HEK293 (cell line): ENCODE results near the gene GIPC1.

Experiments used
- CTCF ChIA-PET: fragments of 350-600 bp; formaldehyde crosslinking; extraction: SDS; loops from one replicate; lab custom pipeline; 2021; ENCODE audit warnings: antibody characterized with exemption; lab: Yijun Ruan, JAX
- POLR2A ChIA-PET: fragments of 300-600 bp; formaldehyde crosslinking; extraction: SDS; loops from one replicate; lab custom pipeline; 2020; ENCODE audit warnings: antibody characterized with exemption, inconsistent platforms; lab: Yijun Ruan, JAX
- H3K27ac ChIP-seq: fragments of 200-500 bp; sonication (Bioruptor generic); 2 replicates; pipeline ENCODE4 v1.5.1; 2014; ENCODE audit warnings: low read depth, low read length, control low read depth, inconsistent platforms; ENCODE audit errors: extremely low read depth
- H3K36me3 ChIP-seq, 2 experiments: fragments of 200-500 bp in 1 of 2; sonication (Bioruptor generic) in 1 of 2; 1 replicate in 1 of 2; 2 replicates in 1 of 2; pipeline ENCODE4 v1.5.1; 2014 to 2017; ENCODE audit warnings: inconsistent platforms in 2 of 2, low read length in 2 of 2; ENCODE audit not compliant: control insufficient read depth in 2 of 2, insufficient read depth in 1 of 2
- H3K4me1 ChIP-seq: fragments of 200-500 bp; sonication (Bioruptor generic); 2 replicates; pipeline ENCODE4 v1.5.1; 2014; ENCODE audit warnings: mild to moderate bottlenecking, low read length, inconsistent platforms; ENCODE audit not compliant: control insufficient read depth, insufficient read depth
- H3K4me3 ChIP-seq: 2 replicates; pipeline ENCODE4 v1.5.1; 2011; ENCODE audit warnings: low read depth, mild to moderate bottlenecking, control low read depth, low read length, moderate library complexity
- H3K9me3 ChIP-seq: fragments of 200-500 bp; sonication (Bioruptor generic); 2 replicates; pipeline ENCODE4 v1.5.1; 2014; ENCODE audit warnings: low read depth, low read length, inconsistent platforms; ENCODE audit not compliant: control insufficient read depth, insufficient read depth
- KLF8 ChIP-seq: fragments of 450-650 bp; formaldehyde crosslinking; IDR thresholded peaks from 2 replicates; pipeline ENCODE4 v1.5.1; 2016; ENCODE audit warnings: missing biosample characterization, missing genetic modification characterization
- ZFHX2 ChIP-seq: fragments of 450-650 bp; formaldehyde crosslinking; conservative IDR thresholded peaks from 2 replicates; pipeline ENCODE4 v1.5.1; 2016; ENCODE audit warnings: missing biosample characterization, missing genetic modification characterization
- ZFP37 ChIP-seq: fragments of 450-650 bp; formaldehyde crosslinking; IDR thresholded peaks from 2 replicates; pipeline ENCODE4 v1.5.1; 2016; ENCODE audit warnings: missing biosample characterization, missing genetic modification characterization
- ZNF10 ChIP-seq: fragments of 450-650 bp; formaldehyde crosslinking; IDR thresholded peaks from 2 replicates; pipeline ENCODE4 v1.5.1; 2017; ENCODE audit warnings: missing biosample characterization, missing genetic modification characterization
- ZNF140 ChIP-seq: fragments of 450-650 bp; formaldehyde crosslinking; IDR thresholded peaks from 2 replicates; pipeline ENCODE4 v1.5.1; 2016; ENCODE audit warnings: missing biosample characterization, missing genetic modification characterization
- ZNF174 ChIP-seq: fragments of 450-650 bp; formaldehyde crosslinking; IDR thresholded peaks from 2 replicates; pipeline ENCODE4 v1.5.0; 2017; ENCODE audit warnings: missing biosample characterization, mild to moderate bottlenecking, missing genetic modification characterization
- ZNF19 ChIP-seq: fragments of 450-650 bp; formaldehyde crosslinking; IDR thresholded peaks from 2 replicates; pipeline ENCODE4; 2016; ENCODE audit warnings: missing biosample characterization, missing genetic modification characterization, low read depth
- ZNF202 ChIP-seq: fragments of 450-650 bp; formaldehyde crosslinking; IDR thresholded peaks from 2 replicates; pipeline ENCODE4 v1.5.1; 2016; ENCODE audit warnings: missing biosample characterization, missing genetic modification characterization, borderline replicate concordance
- ZNF248 ChIP-seq: fragments of 450-650 bp; formaldehyde crosslinking; IDR thresholded peaks from 2 replicates; pipeline ENCODE4 v1.5.1; 2017; ENCODE audit warnings: missing biosample characterization, missing genetic modification characterization
- ZNF302 ChIP-seq: fragments of 450-650 bp; formaldehyde crosslinking; IDR thresholded peaks from 2 replicates; pipeline ENCODE4 v1.5.1; 2016; ENCODE audit warnings: missing biosample characterization, missing genetic modification characterization, low read depth
- ZNF335 ChIP-seq: fragments of 450-650 bp; formaldehyde crosslinking; conservative IDR thresholded peaks from 2 replicates; pipeline ENCODE4 v1.5.1; 2016; ENCODE audit warnings: missing biosample characterization, missing genetic modification characterization
- ZNF350 ChIP-seq: fragments of 450-650 bp; formaldehyde crosslinking; IDR thresholded peaks from 2 replicates; pipeline ENCODE4 v1.5.0; 2017; ENCODE audit warnings: missing biosample characterization, mild to moderate bottlenecking, missing genetic modification characterization
- ZNF48 ChIP-seq: fragments of 450-650 bp; formaldehyde crosslinking; IDR thresholded peaks from 2 replicates; pipeline ENCODE4 v1.5.1; 2016; ENCODE audit warnings: missing biosample characterization, missing genetic modification characterization
- ZNF600 ChIP-seq: fragments of 450-650 bp; formaldehyde crosslinking; IDR thresholded peaks from 2 replicates; pipeline ENCODE4 v1.5.1; 2016; ENCODE audit warnings: missing biosample characterization, missing genetic modification characterization
- ZNF629 ChIP-seq: fragments of 450-650 bp; formaldehyde crosslinking; IDR thresholded peaks from 2 replicates; pipeline ENCODE4 v1.5.1; 2017; ENCODE audit warnings: missing biosample characterization, missing genetic modification characterization
- ZNF664 ChIP-seq: fragments of 450-650 bp; formaldehyde crosslinking; IDR thresholded peaks from 2 replicates; pipeline ENCODE4 v1.5.1; 2016; ENCODE audit warnings: missing biosample characterization, missing genetic modification characterization
- ZNF707 ChIP-seq: fragments of 450-650 bp; formaldehyde crosslinking; IDR thresholded peaks from 2 replicates; pipeline ENCODE4 v1.5.1; 2016; ENCODE audit warnings: missing biosample characterization, missing genetic modification characterization
- ZNF777 ChIP-seq: fragments of 450-650 bp; formaldehyde crosslinking; IDR thresholded peaks from 2 replicates; pipeline ENCODE4 v1.5.1; 2017; ENCODE audit warnings: missing biosample characterization, missing genetic modification characterization, borderline replicate concordance
- ZNF837 ChIP-seq: fragments of 450-650 bp; formaldehyde crosslinking; IDR thresholded peaks from 2 replicates; pipeline ENCODE4 v1.5.1; 2016; ENCODE audit warnings: missing biosample characterization, missing genetic modification characterization
- ZNF843 ChIP-seq: fragments of 450-650 bp; formaldehyde crosslinking; IDR thresholded peaks from 2 replicates; pipeline ENCODE4 v1.5.1; 2016; ENCODE audit warnings: missing biosample characterization, missing genetic modification characterization
- ZSCAN16 ChIP-seq: fragments of 450-650 bp; formaldehyde crosslinking; IDR thresholded peaks from 2 replicates; pipeline ENCODE4 v1.5.1; 2016; ENCODE audit warnings: missing biosample characterization, missing genetic modification characterization
- ZSCAN30 ChIP-seq: fragments of 450-650 bp; IDR thresholded peaks from 2 replicates; pipeline ENCODE4 v1.5.1; 2018; ENCODE audit warnings: missing biosample characterization, mild to moderate bottlenecking, missing genetic modification characterization, moderate library complexity
- TF ChIP-seq, protein P1 (sequence below): fragments of 450-650 bp; formaldehyde crosslinking; IDR thresholded peaks from 2 replicates; pipeline ENCODE4 v1.5.1; 2017; ENCODE audit warnings: missing biosample characterization, missing genetic modification characterization
- TF ChIP-seq, protein P2 (sequence below): fragments of 450-650 bp; formaldehyde crosslinking; IDR thresholded peaks from 2 replicates; pipeline ENCODE4 v1.5.1; 2016; ENCODE audit warnings: missing biosample characterization, missing genetic modification characterization
- TF ChIP-seq, protein P3 (sequence below): fragments of 450-650 bp; formaldehyde crosslinking; IDR thresholded peaks from 2 replicates; pipeline ENCODE4 v1.5.1; 2016; ENCODE audit warnings: missing biosample characterization, missing genetic modification characterization, borderline replicate concordance

GIPC1 gene

DNA sequence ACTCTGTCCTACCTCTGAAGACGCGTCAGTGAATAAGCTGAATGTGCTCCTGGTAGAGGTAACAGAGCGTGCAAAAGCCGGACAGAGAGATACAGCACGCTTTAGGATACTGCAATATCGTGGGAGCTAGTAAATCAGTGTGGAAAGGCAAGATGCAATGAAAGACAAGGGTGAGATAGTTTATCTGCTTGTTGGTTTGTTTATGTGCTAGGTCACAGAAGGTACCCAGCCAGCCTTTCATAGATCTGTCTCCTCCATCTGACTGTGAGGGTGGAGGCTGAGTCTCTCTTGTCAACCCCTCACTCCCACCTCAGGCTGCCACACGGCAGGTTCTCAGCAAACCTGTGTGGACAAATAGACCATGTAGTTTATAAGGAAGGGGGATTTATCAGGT, 904 bp upstream of the GIPC1 start:
- CTCF ChIA-PET, result interaction anchor here (0.6 to 3.2 kb wide), 6 partner anchors 8 to 42 kb away, joined by 3 to 23 read pairs (median 4); no protein-coding TSS in a partner anchor
- TF ChIP-seq ZNF19 (no peak), ZNF777 (peak; percentile 10; the same call in 1 of the 2 replicates)
- TF ChIP-seq, all 188 proteins: peak for 1
- Histone ChIP-seq H3K4me1 (no peaks in the 10 kb centered on the region), H3K4me3 (no peak overlapping the region), H3K9me3 (no peaks in the 10 kb centered on the region), H3K36me3 (peaks cover 4 to 10% of the 10 kb centered on the region in 2 experiments; a peak in 2 of 3 replicates), H3K27ac (no peak overlapping the region; the same call in 1 of the 2 replicates)
- POLR2A ChIA-PET, result interaction anchor here (0.5 to 3.3 kb wide), 10 partner anchors 8 to 360 kb away, joined by 3 to 45 read pairs (median 4); partner anchors contain the start of genes ASF1B, DNAJB1 and PTGER1

DNA sequence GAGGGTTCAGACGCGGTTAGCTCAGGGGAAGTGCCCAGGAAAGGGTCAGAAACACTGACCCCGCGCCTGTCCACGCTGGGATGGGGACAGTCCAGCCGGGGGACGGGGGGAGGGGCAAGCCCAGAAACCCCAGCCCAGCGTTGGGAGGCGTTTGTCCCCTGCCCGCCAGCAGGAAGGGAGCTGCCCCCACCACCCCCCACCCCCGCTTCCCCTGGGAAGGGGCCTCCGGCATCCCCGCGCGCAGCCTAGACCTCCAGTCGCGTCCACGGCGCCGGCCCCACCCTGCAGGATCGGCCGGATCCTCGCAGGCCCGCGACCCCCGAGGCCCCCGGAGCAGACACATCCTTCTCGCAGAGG, 277 bp downstream of the GIPC1 start:
- CTCF ChIA-PET, result interaction anchor here (0.6 to 3.2 kb wide), 6 partner anchors 9 to 334 kb away, joined by 3 to 23 read pairs (median 4); no protein-coding TSS in a partner anchor
- H3K4me1 ChIP-seq, result no peaks in the 10 kb centered on the region
- TF ChIP-seq ZNF707 (no peak), ZFP37 (no peak), KLF8 (no peak), ZNF48 (tag by site-specific recombination) (no peak), ZSCAN30 (tag by site-specific recombination) (no peak), ZNF629 (tag by site-specific recombination) (no peak), ZNF19 (no peak), ZNF843 (tag by site-specific recombination) (no peak), ZNF10 (tag by site-specific recombination) (no peak), ZNF302 (no peak), ZNF350 (tag by site-specific recombination) (no peak), ZNF174 (no peak), ZNF837 (no peak), ZNF600 (tag by site-specific recombination) (no peak), ZNF248 (tag by site-specific recombination) (no peak), ZNF140 (tag by site-specific recombination) (no peak), ZNF335 (tag by site-specific recombination) (0 out of 2 replicates have a peak, but pooled peaks have one; percentile 37), ZSCAN16 (no peak), ZNF664 (no peak), ZNF202 (tag by site-specific recombination) (no peak), ZFHX2 (tag by site-specific recombination) (0 out of 2 replicates have a peak, but pooled peaks have one; percentile 5)
- TF ChIP-seq, protein P1, sequence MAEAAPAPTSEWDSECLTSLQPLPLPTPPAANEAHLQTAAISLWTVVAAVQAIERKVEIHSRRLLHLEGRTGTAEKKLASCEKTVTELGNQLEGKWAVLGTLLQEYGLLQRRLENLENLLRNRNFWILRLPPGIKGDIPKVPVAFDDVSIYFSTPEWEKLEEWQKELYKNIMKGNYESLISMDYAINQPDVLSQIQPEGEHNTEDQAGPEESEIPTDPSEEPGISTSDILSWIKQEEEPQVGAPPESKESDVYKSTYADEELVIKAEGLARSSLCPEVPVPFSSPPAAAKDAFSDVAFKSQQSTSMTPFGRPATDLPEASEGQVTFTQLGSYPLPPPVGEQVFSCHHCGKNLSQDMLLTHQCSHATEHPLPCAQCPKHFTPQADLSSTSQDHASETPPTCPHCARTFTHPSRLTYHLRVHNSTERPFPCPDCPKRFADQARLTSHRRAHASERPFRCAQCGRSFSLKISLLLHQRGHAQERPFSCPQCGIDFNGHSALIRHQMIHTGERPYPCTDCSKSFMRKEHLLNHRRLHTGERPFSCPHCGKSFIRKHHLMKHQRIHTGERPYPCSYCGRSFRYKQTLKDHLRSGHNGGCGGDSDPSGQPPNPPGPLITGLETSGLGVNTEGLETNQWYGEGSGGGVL, result peak; percentile 27; the same call in 1 of the 2 replicates
- TF ChIP-seq, protein P2, sequence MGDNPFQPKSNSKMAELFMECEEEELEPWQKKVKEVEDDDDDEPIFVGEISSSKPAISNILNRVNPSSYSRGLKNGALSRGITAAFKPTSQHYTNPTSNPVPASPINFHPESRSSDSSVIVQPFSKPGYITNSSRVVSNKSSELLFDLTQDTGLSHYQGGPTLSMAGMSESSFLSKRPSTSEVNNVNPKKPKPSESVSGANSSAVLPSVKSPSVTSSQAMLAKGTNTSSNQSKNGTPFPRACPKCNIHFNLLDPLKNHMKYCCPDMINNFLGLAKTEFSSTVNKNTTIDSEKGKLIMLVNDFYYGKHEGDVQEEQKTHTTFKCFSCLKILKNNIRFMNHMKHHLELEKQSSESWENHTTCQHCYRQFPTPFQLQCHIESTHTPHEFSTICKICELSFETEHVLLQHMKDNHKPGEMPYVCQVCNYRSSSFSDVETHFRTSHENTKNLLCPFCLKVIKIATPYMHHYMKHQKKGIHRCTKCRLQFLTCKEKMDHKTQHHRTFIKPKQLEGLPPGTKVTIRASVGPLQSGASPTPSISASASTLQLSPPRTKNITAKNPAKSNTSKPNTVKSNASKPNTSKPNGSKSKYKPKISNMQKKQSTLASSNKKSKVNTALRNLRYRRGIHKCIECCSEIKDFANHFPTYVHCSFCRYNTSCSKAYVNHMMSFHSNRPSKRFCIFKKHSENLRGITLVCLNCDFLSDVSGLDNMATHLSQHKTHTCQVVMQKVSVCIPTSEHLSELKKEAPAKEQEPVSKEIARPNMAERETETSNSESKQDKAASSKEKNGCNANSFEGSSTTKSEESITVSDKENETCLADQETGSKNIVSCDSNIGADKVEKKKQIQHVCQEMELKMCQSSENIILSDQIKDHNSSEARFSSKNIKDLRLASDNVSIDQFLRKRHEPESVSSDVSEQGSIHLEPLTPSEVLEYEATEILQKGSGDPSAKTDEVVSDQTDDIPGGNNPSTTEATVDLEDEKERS, result no peak
- TF ChIP-seq, protein P3, sequence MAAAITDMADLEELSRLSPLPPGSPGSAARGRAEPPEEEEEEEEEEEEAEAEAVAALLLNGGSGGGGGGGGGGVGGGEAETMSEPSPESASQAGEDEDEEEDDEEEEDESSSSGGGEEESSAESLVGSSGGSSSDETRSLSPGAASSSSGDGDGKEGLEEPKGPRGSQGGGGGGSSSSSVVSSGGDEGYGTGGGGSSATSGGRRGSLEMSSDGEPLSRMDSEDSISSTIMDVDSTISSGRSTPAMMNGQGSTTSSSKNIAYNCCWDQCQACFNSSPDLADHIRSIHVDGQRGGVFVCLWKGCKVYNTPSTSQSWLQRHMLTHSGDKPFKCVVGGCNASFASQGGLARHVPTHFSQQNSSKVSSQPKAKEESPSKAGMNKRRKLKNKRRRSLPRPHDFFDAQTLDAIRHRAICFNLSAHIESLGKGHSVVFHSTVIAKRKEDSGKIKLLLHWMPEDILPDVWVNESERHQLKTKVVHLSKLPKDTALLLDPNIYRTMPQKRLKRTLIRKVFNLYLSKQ (tag by site-specific recombination), result no peak
- peak overlapping the region; percentile 60; the same call in 1 of the 2 replicates for H3K27ac ChIP-seq
- peaks cover 4 to 15% of the 10 kb centered on the region in 2 experiments; a peak in 2 of 3 replicates for H3K36me3 ChIP-seq
- H3K4me3 ChIP-seq, result peak overlapping the region; percentile 69
- POLR2A ChIA-PET, result interaction anchor here (0.6 to 3.3 kb wide), 9 partner anchors 8 to 359 kb away, joined by 3 to 45 read pairs (median 4); partner anchors contain the start of genes ADGRE2, ASF1B and DNAJB1
- no peaks in the 10 kb centered on the region for H3K9me3 ChIP-seq
